ENCODE results near the gene CSMD2.

GRCh38 chr1:33849211-33849610 is 315.8 kb downstream of the CSMD2 start:
- TF ChIP-seq ELF1 (IDR thresholded peaks at IDR 0.05) (no peak), FOXJ3 (CRISPR knock-in tag; IDR thresholded peaks at IDR 0.05) (no peak), TCF12 (IDR thresholded peaks at IDR 0.05) (no peak), CHD2 (IDR thresholded peaks at IDR 0.05; ENCODE audit: low read length, partially characterized antibody) (no peak), RXRA (IDR thresholded peaks at IDR 0.05; ENCODE audit: borderline replicate concordance, low read depth) (no peak), REST (IDR thresholded peaks at IDR 0.05; ENCODE audit: low read depth, low read length) (no peak), ZBTB33 (IDR thresholded peaks at IDR 0.05; ENCODE audit: borderline replicate concordance, low read depth) (no peak), TAF1 (IDR thresholded peaks at IDR 0.05; ENCODE audit: borderline replicate concordance, low read depth, low read length) (no peak), NRF1 (IDR thresholded peaks at IDR 0.05; ENCODE audit: low read depth, low read length) (no peak), YY1 (IDR thresholded peaks at IDR 0.05; ENCODE audit: low read depth) (no peak), CTCF (IDR thresholded peaks at IDR 0.05) (no peak)
